A549 (cell line): ENCODE data around the gene ASXL2. TPM values are rescaled to one million over a fixed set of nuclear protein-coding genes. Genes with fewer than 3 reads are reported as not detected.

Experiments used
- BCL3 ChIP-seq: fragments of >200 bp; sonication (Bioruptor Twin); formaldehyde crosslinking; IDR thresholded peaks from 3 replicates; pipeline ENCODE4 v1.6.1; 2016
- BHLHE40 ChIP-seq: IDR thresholded peaks from 2 replicates; pipeline ENCODE4 v1.6.1; 2012; ENCODE audit warnings: low read depth, low read length, inconsistent platforms
- CBX2 ChIP-seq: fragments of 200-600 bp; sonication (generic); IDR thresholded peaks from 2 replicates; pipeline ENCODE4 v1.6.1; 2016; ENCODE audit warnings: low read depth, mild to moderate bottlenecking, borderline replicate concordance
- CEBPB ChIP-seq, 2 experiments: fragments of >200 bp in 1 of 2; sonication (Bioruptor Twin) in 1 of 2; formaldehyde crosslinking in 1 of 2; IDR thresholded peaks; 2 replicates each; pipeline ENCODE4 v1.6.1; 2012 to 2016
- CTCF ChIP-seq: fragments of >200 bp; sonication (Bioruptor Twin); formaldehyde crosslinking; IDR thresholded peaks from 3 replicates; pipeline ENCODE4 v1.5.1; 2016
- E2F6 ChIP-seq: IDR thresholded peaks from 2 replicates; pipeline ENCODE4 v1.6.1; 2012; ENCODE audit warnings: low read depth, borderline replicate concordance
- EHF ChIP-seq: fragments of 250-450 bp; sonication (Bioruptor Pico); IDR thresholded peaks from 2 replicates; pipeline ENCODE4 v1.5.0; 2020; ENCODE audit warnings: mild to moderate bottlenecking
- ESRRA ChIP-seq: fragments of 150-350 bp; IDR thresholded peaks from 2 replicates; pipeline ENCODE4 v1.6.1; 2014; ENCODE audit warnings: mild to moderate bottlenecking, low read length, borderline replicate concordance
- FOXS1 ChIP-seq: fragments of 250-450 bp; sonication (Bioruptor Pico); IDR thresholded peaks from 2 replicates; pipeline ENCODE4 v1.5.0; 2020; ENCODE audit warnings: mild to moderate bottlenecking, moderate library complexity
- HEYL ChIP-seq: fragments of 250-450 bp; sonication (Bioruptor Pico); IDR thresholded peaks from 2 replicates; pipeline ENCODE4 v1.8.0; 2021; ENCODE audit warnings: mild to moderate bottlenecking, moderate library complexity
- HOXA7 ChIP-seq: fragments of 250-450 bp; sonication (Bioruptor Pico); IDR thresholded peaks from 2 replicates; pipeline ENCODE4 v1.5.0; 2020; ENCODE audit warnings: mild to moderate bottlenecking, moderate library complexity
- HOXB13 ChIP-seq: fragments of 250-450 bp; sonication (Bioruptor Pico); IDR thresholded peaks from 2 replicates; pipeline ENCODE4 v1.5.0; 2020; ENCODE audit warnings: low read depth, mild to moderate bottlenecking, moderate library complexity
- HOXB5 ChIP-seq: fragments of 250-450 bp; sonication (Bioruptor Pico); IDR thresholded peaks from 2 replicates; pipeline ENCODE4 v1.5.0; 2020; ENCODE audit warnings: mild to moderate bottlenecking, moderate library complexity
- JUN ChIP-seq, 2 experiments: fragments of >200 bp; sonication (Bioruptor Twin); formaldehyde crosslinking; IDR thresholded peaks; 2 replicates in 1 of 2; 3 replicates in 1 of 2; pipeline ENCODE4 v1.6.1; 2016 to 2017
- JUNB ChIP-seq: fragments of >200 bp; sonication (Bioruptor Twin); formaldehyde crosslinking; IDR thresholded peaks from 2 replicates; pipeline ENCODE4 v1.6.1; 2016
- KDM1A ChIP-seq: fragments of 200-600 bp; sonication (generic); IDR thresholded peaks from 2 replicates; pipeline ENCODE4 v1.6.1; 2016; ENCODE audit warnings: low read depth, mild to moderate bottlenecking
- KDM5A ChIP-seq: fragments of 200-600 bp; sonication (generic); IDR thresholded peaks from 2 replicates; pipeline ENCODE4 v1.6.1; 2016; ENCODE audit warnings: antibody characterized with exemption, mild to moderate bottlenecking
- MAFK ChIP-seq: fragments of 450-650 bp; IDR thresholded peaks from 2 replicates; pipeline ENCODE4 v1.6.1; 2014; ENCODE audit not compliant: partially characterized antibody
- MAX ChIP-seq: IDR thresholded peaks from 2 replicates; pipeline ENCODE4 v1.6.1; 2012
- MYC ChIP-seq: IDR thresholded peaks from 2 replicates; pipeline ENCODE4 v1.6.1; 2012; ENCODE audit warnings: mild to moderate bottlenecking, inconsistent platforms, low read length, improper control_type of control experiment, borderline replicate concordance
- NFE2L2 ChIP-seq: fragments of 150-350 bp; conservative IDR thresholded peaks from 2 replicates; pipeline ENCODE4 v1.6.1; 2014; ENCODE audit warnings: low read length
- NPAS2 ChIP-seq: fragments of 250-450 bp; sonication (Bioruptor Pico); IDR thresholded peaks from 2 replicates; pipeline ENCODE4 v1.8.0; 2022; ENCODE audit warnings: mild to moderate bottlenecking, moderate library complexity, borderline replicate concordance
- PBX3 ChIP-seq: IDR thresholded peaks from 2 replicates; pipeline ENCODE4 v1.6.1; 2012
- POLR2AphosphoS2 ChIP-seq: conservative IDR thresholded peaks from 2 replicates; pipeline ENCODE4 v1.6.1; 2012; ENCODE audit warnings: low read length, improper control_type of control experiment, inconsistent platforms
- RARB ChIP-seq: fragments of 250-450 bp; sonication (Bioruptor Pico); IDR thresholded peaks from 2 replicates; pipeline ENCODE4 v1.8.0; 2021; ENCODE audit warnings: mild to moderate bottlenecking, moderate library complexity
- REST ChIP-seq: fragments of 200-600 bp; sonication (generic); IDR thresholded peaks from 2 replicates; pipeline ENCODE4 v1.6.1; 2016; ENCODE audit warnings: antibody characterized with exemption, mild to moderate bottlenecking, moderate library complexity
- RFX5 ChIP-seq: fragments of 450-650 bp; IDR thresholded peaks from 2 replicates; pipeline ENCODE4 v1.7.1; 2014; ENCODE audit warnings: antibody characterized with exemption, mild to moderate bottlenecking, moderate library complexity
- SREBF2 ChIP-seq: fragments of 450-650 bp; IDR thresholded peaks from 2 replicates; pipeline ENCODE4 v1.6.1; 2014; ENCODE audit warnings: mild to moderate bottlenecking, moderate library complexity
- TFCP2L1 ChIP-seq: fragments of 250-450 bp; sonication (Bioruptor Pico); IDR thresholded peaks from 2 replicates; pipeline ENCODE4 v1.5.0; 2021; ENCODE audit warnings: mild to moderate bottlenecking
- TP53 ChIP-seq: fragments of 250-450 bp; sonication (Bioruptor Pico); IDR thresholded peaks from 2 replicates; pipeline ENCODE4 v1.5.0; 2021; ENCODE audit warnings: mild to moderate bottlenecking, moderate library complexity
- USF2 ChIP-seq: fragments of 450-650 bp; IDR thresholded peaks from 2 replicates; pipeline ENCODE4 v1.6.1; 2014; ENCODE audit warnings: antibody characterized with exemption
- ZC3H11A ChIP-seq: fragments of 450-650 bp; IDR thresholded peaks from 2 replicates; pipeline ENCODE4 v1.6.1; 2014; ENCODE audit warnings: antibody characterized with exemption, mild to moderate bottlenecking
- ZNF302 ChIP-seq: fragments of 250-450 bp; sonication (Bioruptor Pico); IDR thresholded peaks from 2 replicates; pipeline ENCODE4 v1.9.0; 2021; ENCODE audit warnings: inconsistent platforms, mild to moderate bottlenecking, moderate library complexity
- polyA plus RNA-seq, 4 experiments: library from polyadenylated mRNA; depleted of rRNA in 3 of 4; stranded (reverse); fragments of >200 nt; fragmentation: RNase III in 1 of 4; extraction: RNeasy Plus Mini Kit Qiagen cat#74134 plus additional on column Dnase treatment in 1 of 4; gene quantifications; 2 replicates in 3 of 4; 3 replicates in 1 of 4; pipeline ENCODE4 v1.2.3, GENCODE V29; 2011 to 2017

ASXL2 gene
- polyA plus RNA-seq, 2 of the 4 experiments (the other 2 are of a cell fraction), result 10.3 to 26.4 TPM

GRCh38 chr2:25877431-25878360 lies 591 bp downstream of the ASXL2 start (continued):
- TF ChIP-seq EHF (CRISPR knock-in tag) (no peak), KDM1A (no peak), MAX (peak; percentile 30; the same call in 1 of the 2 replicates), BCL3 (no peak; the same call in 2 of the 3 replicates), RARB (CRISPR knock-in tag) (no peak), ZNF302 (CRISPR knock-in tag) (no peak), FOXS1 (CRISPR knock-in tag) (no peak), ZC3H11A (no peak), CTCF (no peak), NPAS2 (no peak), MAFK (no peak), SREBF2 (no peak), HOXA7 (no peak), REST (no peak), BHLHE40 (no peak), ESRRA (no peak), NFE2L2 (no peak), HOXB13 (CRISPR knock-in tag) (no peak), CEBPB (IDR thresholded peaks at IDR 0.05) (no peak), PBX3 (peak; percentile 45; the same call in 1 of the 2 replicates), POLR2AphosphoS2 (no peak), TFCP2L1 (peak; percentile 65; the same call in 1 of the 2 replicates), USF2 (no peak), TP53 (peak; percentile 22; the same call in 1 of the 2 replicates), JUN (IDR thresholded peaks at IDR 0.05) (no peak), RFX5 (no peak), HEYL (CRISPR knock-in tag) (no peak), MYC (no peak; the same call in 1 of the 2 replicates), HOXB5 (CRISPR knock-in tag) (no peak), JUNB (no peak), KDM5A (peak; percentile 92), CBX2 (no peak), E2F6 (no peak)
